ENCODE results near the gene VIL1. TPM values are rescaled to one million over a fixed set of nuclear protein-coding genes. Genes with fewer than 3 reads are reported as not detected.

The VIL1 gene
- total and polyA plus RNA-seq, 2 of the 13 experiments (the other 11 are each of a cell fraction or from before 2014, with no cell fraction given), result 287 to 301 TPM

DNA sequence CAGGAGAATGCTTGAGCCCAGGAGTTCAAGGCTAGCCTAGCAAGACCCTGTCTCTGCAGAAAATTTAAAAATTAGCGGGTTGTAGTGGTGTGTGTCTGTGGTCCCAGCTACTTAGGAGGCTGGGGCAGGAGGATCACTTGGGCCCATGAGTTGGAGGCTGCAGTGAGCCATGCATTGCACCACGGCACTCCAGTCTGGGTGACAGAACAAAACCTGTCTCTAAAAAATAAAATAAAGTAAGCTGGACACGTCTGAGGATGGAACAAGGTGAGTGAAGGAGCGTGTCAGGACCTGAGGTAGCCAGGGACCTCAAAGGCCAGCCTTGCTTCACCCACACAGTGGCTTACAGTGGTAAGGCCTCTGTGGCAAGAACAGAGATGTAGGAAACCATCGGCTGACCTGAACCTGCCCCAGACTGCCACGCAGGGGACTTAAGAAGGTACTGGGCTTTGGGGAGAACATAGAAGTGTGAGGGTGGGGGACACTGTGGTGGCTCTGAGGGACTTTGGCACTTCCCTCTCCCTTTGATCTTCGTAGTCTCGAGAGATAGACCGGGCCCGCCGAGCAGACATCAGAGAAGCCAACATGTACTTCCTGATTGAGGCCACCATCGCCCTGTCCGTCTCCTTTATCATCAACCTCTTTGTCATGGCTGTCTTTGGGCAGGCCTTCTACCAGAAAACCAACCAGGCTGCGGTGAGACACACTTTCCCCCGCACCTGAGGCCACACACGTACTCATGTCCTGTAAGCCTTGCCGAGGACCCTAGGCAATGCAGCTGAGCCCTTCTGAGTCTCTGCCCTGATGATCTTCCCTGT lies 29.4 kb upstream of the VIL1 start (continued):
- TF ChIP-seq, protein P1, sequence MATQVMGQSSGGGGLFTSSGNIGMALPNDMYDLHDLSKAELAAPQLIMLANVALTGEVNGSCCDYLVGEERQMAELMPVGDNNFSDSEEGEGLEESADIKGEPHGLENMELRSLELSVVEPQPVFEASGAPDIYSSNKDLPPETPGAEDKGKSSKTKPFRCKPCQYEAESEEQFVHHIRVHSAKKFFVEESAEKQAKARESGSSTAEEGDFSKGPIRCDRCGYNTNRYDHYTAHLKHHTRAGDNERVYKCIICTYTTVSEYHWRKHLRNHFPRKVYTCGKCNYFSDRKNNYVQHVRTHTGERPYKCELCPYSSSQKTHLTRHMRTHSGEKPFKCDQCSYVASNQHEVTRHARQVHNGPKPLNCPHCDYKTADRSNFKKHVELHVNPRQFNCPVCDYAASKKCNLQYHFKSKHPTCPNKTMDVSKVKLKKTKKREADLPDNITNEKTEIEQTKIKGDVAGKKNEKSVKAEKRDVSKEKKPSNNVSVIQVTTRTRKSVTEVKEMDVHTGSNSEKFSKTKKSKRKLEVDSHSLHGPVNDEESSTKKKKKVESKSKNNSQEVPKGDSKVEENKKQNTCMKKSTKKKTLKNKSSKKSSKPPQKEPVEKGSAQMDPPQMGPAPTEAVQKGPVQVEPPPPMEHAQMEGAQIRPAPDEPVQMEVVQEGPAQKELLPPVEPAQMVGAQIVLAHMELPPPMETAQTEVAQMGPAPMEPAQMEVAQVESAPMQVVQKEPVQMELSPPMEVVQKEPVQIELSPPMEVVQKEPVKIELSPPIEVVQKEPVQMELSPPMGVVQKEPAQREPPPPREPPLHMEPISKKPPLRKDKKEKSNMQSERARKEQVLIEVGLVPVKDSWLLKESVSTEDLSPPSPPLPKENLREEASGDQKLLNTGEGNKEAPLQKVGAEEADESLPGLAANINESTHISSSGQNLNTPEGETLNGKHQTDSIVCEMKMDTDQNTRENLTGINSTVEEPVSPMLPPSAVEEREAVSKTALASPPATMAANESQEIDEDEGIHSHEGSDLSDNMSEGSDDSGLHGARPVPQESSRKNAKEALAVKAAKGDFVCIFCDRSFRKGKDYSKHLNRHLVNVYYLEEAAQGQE (IDR thresholded peaks at IDR 0.05; ENCODE audit: borderline replicate concordance in 1 of 2, low read depth in 1 of 2, low read length in 2 of 2), result no peak
- TF ChIP-seq CHD2 (IDR thresholded peaks at IDR 0.05; ENCODE audit: low read depth, low read length), result peak; percentile 85
- 0 out of 2 replicates have a peak, but pooled peaks have one; percentile 60 for TF ChIP-seq ZNF44 (CRISPR knock-in tag; IDR thresholded peaks at IDR 0.05)
- peak; percentile 94 for TF ChIP-seq ELF3 (CRISPR knock-in tag; IDR thresholded peaks at IDR 0.05)
- TF ChIP-seq PATZ1 (CRISPR knock-in tag; IDR thresholded peaks at IDR 0.05), result peak; percentile 79
- TF ChIP-seq ZNF558 (CRISPR knock-in tag; IDR thresholded peaks at IDR 0.05; ENCODE audit: borderline replicate concordance), result no peak
- peak; percentile 78 for TF ChIP-seq PAXIP1 (CRISPR knock-in tag; conservative IDR thresholded peaks at IDR 0.05)
- peak; percentile 89; the same call in 1 of the 2 replicates for TF ChIP-seq ZFP82 (CRISPR knock-in tag; IDR thresholded peaks at IDR 0.05; ENCODE audit: borderline replicate concordance)
- no peak; the same call in 1 of the 2 replicates for TF ChIP-seq THAP9 (CRISPR knock-in tag; IDR thresholded peaks at IDR 0.05; ENCODE audit: borderline replicate concordance)
- TF ChIP-seq ZNF512 (CRISPR knock-in tag; IDR thresholded peaks at IDR 0.05), result no peak
- TF ChIP-seq ZNF350 (CRISPR knock-in tag; IDR thresholded peaks at IDR 0.05; ENCODE audit: borderline replicate concordance, low read depth), result peak; percentile 39; the same call in 1 of the 2 replicates
- TF ChIP-seq GABPA (IDR thresholded peaks at IDR 0.05; ENCODE audit: low read depth, low read length), result no peak
- 0 out of 2 replicates have a peak, but pooled peaks have one; percentile 37 for TF ChIP-seq GABPA (CRISPR knock-in tag; IDR thresholded peaks at IDR 0.05; ENCODE audit: low read depth)

Data from HepG2 (cell line).